Erythroblast (primary cell): ENCODE results near the gene PLA2G6.

Source experiments
- DNase-seq, 2 experiments: peaks; one replicate each; lab custom pipeline; 2025; lab: John Stamatoyannopoulos, UW
- GATA1 ChIP-seq: IDR thresholded peaks from 2 replicates; pipeline ENCODE4 v1.6.1; 2011; ENCODE audit warnings: low read depth, mild to moderate bottlenecking, control low read depth, low read length, moderate library complexity
- POLR2A ChIP-seq: IDR thresholded peaks from 2 replicates; pipeline ENCODE4 v1.6.1; 2011; ENCODE audit warnings: mild to moderate bottlenecking, low read length

The PLA2G6 gene, protein sequence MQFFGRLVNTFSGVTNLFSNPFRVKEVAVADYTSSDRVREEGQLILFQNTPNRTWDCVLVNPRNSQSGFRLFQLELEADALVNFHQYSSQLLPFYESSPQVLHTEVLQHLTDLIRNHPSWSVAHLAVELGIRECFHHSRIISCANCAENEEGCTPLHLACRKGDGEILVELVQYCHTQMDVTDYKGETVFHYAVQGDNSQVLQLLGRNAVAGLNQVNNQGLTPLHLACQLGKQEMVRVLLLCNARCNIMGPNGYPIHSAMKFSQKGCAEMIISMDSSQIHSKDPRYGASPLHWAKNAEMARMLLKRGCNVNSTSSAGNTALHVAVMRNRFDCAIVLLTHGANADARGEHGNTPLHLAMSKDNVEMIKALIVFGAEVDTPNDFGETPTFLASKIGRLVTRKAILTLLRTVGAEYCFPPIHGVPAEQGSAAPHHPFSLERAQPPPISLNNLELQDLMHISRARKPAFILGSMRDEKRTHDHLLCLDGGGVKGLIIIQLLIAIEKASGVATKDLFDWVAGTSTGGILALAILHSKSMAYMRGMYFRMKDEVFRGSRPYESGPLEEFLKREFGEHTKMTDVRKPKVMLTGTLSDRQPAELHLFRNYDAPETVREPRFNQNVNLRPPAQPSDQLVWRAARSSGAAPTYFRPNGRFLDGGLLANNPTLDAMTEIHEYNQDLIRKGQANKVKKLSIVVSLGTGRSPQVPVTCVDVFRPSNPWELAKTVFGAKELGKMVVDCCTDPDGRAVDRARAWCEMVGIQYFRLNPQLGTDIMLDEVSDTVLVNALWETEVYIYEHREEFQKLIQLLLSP

DNA sequence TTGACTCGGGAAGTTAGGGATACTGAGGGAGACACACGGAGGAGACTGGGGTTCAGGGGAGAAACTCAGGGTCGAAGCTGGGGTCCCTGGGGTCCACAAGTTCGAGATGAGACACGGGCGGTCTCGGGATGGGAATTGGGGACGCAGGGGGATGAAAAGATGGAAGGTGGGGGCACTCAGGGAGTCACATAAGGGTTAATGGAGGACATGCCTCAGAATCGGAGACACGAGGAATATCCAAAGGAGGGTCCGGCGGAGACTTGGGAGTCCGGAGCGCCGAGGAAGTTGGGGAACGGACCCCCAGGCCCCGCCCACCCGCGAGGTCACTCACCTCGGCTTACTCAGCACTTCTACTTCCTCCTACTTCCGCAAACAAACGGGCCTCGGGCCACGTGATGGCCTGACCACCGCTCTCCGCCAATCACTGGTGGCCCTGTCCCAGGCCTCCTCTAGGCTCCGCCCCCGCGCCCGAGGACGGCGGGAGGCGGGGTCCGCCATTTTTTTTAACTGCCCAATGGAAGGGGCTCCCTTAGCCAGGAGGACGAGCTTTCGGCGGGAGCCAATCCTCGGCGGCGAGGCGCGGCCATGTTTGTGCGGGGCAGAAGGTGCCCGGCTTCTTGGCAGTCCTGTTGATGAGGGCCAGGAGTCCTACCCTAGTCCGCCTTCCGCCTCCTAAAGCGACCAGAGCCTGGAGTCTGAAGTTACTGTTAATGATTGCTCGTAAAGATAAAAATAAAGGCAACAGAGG, at the start of gene PLA2G6:
Gene PLA2G6 (minus strand): TSS at position 378 of the 748 bp plus-strand sequence. CDS start 12,404 bp downstream, outside the sequence.
- peak; percentile 100 for DNase-seq

DNA sequence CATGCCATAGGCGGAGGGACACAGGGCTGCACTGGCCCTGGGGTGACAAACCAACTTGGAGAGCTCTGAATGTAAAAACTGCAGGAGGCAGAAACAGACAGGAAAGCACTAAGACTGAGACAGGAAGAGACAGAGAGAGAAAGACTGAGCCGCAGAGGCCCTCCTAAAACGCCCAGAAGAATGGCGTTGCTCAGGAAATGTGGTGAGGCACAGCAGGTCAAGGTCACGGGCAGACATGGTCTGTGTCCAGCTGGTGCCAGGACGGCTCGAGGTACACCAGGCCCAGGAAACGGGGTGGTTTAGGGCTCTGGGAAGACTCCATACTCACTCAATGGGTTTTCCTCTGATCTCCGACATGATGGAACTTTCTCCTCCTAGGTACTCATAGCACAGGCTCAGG, 49.3 kb upstream of the PLA2G6 start:
- TF ChIP-seq GATA1 (no peak), POLR2A (no peak)
- no peak for DNase-seq

More for the DNA sequence above, at the start of gene PLA2G6:
- TF ChIP-seq POLR2A (peak; percentile 68), GATA1 (no peak)

DNA sequence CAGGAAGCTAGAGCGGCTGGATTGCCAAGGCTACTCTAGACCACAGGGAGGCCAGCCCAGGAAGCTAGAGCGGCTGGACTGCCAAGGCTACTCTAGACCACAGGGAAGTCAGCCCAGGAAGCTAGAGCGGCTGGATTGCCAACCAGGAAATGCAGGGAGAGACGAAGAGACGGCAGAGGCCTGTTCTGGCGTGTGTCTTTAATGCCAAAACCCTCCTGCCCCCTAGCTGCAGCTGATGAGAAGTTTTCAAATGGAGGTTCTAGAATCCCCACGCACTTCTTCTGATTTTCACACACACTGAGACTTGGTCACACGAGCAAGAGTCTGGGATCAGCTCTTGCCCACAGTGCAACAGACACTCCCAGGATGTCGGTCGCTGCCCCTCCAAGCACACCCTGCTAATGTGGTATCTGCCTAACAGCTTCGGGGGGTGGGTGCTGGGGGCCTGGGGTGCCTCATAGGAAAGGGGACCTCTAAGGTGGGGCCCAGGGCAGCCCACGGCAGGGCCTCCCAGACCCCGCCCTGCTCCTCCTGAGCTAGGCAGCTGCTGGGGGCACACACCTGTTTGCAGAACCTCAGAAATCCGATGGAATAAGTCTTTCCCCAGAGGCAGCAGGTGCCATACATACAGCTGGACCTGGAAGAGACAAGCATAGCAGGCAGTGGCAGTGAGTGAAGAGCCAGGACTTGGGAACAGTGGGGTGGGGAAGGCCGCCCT, 48.6 kb upstream of the PLA2G6 start:
- TF ChIP-seq GATA1 (no peak), POLR2A (no peak)
- peak; percentile 43 to 66 for DNase-seq

DNA sequence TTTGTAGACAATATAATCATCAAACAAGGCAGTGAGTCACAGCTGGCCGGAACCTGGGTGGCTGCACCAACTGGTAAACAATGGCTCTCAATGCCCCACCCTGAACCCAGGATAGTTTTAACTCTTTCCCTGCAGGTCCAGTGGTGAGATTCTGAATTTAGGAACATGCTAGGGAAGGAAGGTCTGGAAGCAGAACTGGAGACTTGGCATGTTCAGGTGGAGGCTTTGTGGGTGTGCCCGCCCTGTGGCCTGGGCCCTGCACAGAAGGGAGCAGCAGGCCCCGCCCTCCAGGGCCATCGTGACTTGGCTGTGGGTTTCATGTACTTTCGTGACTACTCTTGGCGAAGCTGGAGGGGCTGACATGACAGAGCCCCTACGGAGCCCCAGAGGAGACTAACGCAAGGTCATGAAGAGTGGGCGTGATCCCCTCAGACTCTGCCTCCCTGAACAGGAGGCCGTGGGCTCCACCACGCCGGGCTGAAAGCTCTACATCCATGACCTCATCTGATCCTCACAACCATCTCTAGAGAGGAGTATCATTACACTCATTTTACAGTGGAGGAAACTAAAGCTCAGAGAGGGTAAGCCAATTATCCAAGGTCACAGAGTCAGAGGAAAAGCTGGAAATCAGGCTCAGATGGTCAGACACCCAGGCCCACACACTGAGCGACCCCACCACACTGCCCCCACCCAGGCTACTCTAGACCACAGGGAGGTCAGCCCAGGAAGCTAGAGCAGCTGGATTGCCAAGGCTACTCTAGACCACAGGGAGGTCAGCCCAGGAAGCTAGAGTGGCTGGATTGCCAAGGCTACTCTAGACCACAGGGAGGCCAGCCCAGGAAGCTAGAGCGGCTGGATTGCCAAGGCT, 47.5 kb upstream of the PLA2G6 start:
- peak in 1 of 2 experiments; percentile 49 for DNase-seq
- TF ChIP-seq POLR2A (no peak), GATA1 (no peak)

DNA sequence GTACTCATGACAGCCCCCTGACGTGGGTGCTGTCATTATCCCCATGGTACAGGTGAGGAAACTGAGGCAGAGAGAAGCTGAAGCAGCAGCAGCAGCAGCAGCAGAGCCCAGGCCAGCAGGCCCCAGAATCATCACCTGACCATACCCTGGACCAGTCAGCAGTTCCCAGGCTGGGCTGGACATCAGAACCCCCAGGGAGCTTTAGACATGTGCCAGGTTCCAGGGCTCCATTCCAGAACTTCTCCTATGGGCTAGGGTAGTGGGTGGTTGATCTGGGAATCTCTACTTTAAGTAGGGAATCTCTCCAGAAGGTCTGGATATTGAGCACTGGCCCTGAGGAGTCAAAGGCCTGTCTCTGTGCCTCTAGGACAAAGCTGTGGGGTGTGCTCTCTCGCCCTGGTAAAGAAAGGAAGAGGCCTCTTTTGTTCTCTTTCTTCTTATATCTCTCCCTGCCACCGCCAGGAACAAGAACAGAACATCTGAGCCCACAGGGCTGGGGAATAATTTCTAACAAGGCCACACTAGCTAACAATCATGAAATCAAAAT, 46.8 kb upstream of the PLA2G6 start:
- no peak for TF ChIP-seq POLR2A
- TF ChIP-seq GATA1 = no peak
- no peak for DNase-seq

DNA sequence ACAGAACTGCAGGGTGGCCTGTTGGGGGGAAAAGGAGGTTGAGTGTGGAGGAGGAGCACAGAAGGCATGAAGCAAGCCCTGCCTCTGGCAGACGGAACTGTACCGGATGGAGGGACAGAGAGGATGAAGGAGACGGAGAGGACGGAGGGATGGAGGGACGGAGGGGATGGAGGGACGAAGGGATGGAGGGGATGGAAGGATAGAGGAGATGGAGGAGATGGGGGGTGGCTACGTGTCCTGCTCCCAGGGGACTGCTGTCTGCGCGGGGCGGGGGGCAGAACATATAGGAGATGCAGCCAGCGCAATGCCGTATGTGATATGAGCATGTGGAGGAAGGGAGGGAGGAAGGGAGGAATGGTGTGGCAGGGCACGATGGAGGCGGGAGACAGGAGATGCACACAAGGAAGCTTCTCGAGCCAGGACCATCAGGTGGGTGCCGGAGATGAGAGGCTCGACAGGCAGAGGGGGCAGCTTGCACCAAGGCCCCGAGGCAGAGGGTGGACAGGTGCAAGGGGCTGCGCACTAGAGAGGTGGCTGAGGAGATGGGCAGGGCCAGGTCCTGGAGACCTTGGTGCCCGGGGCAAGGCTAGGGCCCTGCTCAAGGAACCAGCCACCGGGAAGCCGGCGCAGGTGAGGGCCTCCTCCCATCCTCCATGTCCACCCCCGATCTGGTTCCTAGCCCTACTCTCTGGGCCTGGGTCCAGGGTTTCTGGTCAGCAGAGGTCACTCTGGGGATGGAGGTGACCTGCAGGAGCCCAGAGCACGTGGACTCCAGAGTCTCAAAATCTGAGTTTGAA, 45.4 kb upstream of the PLA2G6 start:
- TF ChIP-seq GATA1 = no peak
- TF ChIP-seq POLR2A = no peak
- DNase-seq = no peak

DNA sequence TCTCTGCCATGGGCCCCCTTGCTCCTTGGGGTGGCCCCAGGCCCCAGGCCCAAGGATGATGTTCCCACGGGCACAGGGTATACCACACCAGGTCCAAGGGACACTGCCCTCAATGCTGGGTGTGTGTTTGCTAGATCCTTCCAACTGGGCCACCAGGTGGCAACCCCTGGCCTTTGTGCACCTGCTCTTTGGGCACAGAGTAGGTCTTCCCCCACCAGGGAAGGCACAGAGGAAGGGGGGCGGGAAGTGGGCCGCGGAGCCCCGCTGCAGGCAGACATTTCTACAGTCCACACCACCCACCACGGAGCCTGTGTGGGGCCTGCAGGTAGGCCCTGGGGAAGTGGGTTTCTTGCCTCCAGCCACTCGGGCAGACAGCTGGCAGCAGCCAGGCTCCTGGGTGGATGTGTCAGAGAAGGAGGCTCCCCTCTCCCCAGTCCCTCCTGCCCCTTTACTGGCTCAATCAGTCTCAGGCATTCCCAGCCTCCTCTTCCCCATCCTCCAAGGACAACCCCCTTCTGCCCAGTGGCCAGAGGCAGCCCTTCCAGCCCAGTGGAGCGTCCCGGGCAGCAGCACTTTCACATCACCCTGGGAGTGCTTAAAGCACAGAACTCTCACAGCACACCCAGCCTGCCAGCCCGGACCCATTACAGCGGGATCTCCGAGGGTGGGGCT, 41.8 kb upstream of the PLA2G6 start:
- no peak for DNase-seq
- TF ChIP-seq POLR2A (no peak), GATA1 (no peak)

DNA sequence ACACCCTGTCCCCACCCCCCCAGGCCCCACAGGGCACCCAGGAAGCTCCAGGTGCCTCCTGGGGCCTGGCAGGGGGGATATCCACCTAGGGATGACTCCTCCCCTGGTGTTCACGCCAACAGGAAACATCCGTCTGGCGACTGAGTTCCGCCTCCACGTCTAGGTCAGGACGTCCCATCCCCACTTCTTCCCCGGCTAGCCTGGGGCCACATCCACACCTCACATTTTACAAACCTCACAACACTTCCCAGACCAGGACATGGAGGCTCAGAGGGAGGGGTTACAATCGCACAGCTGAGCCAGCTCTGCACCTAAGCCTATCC, 41.1 kb upstream of the PLA2G6 start:
- no peak for DNase-seq
- TF ChIP-seq GATA1 = no peak
- no peak for TF ChIP-seq POLR2A

DNA sequence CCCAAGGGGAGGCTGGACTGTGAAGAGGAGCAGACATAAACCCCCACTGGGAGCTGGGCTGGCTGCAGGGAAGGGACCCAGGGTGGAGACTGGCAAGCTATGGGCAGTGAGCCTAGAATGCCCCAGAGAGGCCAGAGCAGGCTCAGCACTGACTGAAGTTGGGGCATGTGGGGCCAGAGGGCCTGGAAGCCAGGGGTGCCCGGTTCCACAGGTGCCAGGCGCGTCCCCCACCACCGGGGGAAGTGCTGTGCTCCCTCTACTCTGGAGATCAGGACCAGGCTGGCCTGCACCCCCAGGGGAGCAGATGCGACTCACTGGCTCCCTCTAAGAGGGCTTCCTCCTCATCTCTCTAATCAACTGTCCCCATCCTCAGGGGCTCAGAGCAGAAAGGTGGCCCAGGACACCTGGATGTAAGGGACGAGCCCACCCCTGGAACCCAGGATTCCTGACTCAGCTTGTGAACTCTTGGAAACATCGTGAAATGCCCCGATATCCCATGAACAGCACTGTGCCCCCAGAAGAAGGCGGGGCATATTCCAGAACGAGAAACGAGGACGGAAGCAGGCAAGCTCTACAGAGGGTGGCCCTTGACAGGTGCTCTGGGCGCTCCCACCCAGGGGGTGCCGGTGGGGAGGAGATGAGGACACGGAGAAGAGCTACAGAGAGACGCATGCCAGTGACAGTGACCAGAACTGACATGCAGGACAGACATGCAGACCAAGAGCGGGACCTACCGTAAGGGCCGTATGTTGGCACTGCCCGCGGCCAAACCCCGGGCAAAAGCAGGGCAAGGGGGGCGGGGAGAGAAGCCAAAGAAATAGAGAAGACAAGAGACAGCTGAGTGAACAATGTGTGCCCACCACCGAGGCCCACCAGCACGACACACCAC, 40.5 kb upstream of the PLA2G6 start:
- DNase-seq = no peak
- TF ChIP-seq GATA1 (no peak), POLR2A (no peak)

DNA sequence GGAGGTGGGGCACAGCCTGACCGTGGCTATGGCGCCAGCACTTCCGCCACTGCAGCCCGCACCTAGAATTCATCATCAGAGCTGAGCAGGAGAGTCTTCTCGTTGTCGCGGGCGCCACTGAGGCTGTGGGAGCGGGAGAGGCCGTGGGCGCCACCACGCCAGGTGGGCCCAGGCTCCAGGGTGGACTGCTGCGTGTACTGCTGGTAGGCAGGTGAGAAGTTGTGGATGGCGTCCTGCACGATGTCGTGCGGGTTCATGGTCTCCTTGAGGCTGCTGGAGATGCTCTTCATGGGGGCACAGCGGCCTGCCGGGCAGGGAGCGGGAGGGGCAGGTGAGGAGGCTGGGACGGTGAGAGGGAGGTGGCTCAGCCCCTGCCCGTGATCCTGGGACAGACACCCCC, 39.8 kb upstream of the PLA2G6 start:
- TF ChIP-seq GATA1 (no peak), POLR2A (no peak)
- no peak for DNase-seq
